GM18519 (cell line): ENCODE data around the gene APOBEC3G.

Source experiments
- ATAC-seq: cut with Tn5 transposase; IDR thresholded peaks from one replicate; pipeline ENCODE4 v1.9.1; 2021; ENCODE audit warnings: mild to moderate bottlenecking, moderate library complexity; ENCODE audit not compliant: unreplicated experiment, low FRiP score

The APOBEC3G gene

DNA sequence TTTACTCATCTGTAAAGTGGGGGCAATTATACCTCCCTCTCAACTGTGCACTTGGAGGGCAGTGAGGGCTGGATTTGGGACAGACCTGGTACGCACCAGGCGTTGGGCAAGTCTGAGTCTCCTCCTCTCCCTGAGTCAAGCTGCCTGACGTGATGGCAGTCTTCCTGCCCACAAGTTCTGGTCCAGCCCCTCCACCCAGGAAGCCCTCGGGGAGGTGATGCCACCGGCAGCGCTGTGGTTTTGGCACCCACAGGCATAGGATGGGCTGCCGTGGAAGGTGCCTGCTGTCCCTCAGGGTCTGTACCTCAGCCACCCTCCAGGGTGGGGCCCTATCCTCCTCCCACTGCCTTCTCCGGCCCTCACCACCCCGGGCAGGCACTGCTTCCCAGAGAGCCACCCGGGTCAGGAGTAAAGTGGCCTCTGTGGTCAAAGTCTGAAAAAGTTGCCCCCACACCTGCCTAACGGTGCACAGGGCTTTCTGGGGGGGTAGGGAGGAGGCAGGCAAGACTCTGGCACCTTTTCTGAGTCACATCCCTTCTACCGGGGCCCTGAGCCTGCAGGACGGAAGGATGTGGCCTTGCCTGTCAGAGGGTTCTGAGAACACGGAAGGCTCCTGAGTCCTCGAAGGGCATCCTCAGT lies 13.5 kb downstream of the APOBEC3G start:
- ATAC-seq = no peak

DNA sequence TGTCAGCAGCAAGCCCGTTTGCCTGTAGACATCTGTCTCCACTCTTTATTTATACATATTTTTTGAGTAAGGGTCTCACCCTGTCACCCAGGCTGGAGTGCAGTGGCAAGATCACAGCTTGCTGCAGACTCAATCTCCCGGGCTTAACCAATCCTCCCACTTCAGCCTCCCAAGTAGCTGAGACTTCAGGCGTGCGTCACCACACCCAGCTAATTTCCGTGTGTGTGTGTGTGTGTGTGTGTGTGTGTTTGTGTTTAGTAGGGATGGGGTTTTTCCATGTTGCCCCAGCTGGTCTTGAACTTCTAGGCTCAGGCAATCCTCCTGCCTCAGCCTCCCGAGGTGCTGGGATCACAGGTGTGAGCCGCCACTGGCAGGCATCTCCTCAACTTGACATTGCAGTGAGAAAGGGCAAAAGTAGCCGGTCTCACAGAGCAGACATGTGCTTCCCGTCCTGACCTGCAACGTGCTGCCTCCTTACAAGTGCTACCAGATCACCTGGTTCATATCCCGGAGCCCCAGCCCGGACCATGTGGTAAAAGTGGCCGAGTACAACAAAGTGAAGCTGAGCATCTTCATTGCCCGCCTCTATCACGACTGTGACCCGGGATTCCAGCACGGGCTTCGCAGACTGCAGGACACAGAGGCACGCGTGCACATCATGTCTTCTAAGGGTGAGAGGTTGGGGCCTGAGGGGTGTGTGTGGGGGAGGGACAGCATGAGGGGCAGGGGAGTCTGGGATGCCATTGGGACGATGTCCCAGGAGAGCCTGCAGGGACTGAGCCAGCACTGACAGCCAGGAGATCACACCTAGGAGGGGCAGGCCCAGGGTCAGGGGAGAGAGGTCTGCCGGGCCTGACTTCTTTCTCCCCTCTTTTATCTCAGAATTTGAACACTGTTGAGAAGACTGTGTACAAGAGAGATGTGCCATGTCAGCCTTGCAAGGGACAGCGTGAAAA lies 14.3 kb downstream of the APOBEC3G start:
- ATAC-seq = no peak

DNA sequence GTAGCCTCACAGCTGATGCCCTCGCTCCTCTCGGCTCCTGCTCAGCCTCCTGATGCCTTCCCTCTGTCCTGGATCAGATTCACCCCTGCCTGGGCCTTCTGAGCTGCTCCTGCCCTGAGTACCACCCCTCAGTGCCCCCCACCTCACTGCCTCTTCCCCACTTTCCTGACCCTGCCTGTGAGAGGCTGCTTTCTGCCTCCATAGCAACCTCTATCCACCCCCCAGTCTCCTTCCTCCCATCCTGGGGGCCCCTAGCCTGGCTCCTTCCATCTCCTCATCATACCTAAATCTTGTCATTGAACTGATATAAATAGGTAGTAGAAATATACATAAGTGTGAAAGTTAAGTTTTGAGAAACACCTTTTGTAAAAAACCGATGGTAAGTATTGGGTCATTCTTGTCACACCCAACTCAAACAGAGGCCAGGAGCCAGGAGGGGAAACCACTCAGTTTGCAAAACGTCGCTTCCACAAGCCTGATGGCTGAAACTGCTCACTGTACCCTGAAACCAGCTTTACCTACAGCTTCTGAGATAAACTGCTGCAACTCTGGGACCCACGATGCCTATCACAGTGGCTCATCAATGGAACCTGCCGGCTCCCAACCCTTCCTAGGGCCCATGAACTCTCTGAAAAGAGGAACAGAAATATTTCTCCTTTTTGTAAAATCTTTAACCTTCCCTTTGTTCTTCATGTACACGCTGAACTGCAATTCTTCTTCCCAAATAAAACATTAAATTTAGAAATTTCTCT lies 15.2 kb downstream of the APOBEC3G start:
- ATAC-seq = no peak

DNA sequence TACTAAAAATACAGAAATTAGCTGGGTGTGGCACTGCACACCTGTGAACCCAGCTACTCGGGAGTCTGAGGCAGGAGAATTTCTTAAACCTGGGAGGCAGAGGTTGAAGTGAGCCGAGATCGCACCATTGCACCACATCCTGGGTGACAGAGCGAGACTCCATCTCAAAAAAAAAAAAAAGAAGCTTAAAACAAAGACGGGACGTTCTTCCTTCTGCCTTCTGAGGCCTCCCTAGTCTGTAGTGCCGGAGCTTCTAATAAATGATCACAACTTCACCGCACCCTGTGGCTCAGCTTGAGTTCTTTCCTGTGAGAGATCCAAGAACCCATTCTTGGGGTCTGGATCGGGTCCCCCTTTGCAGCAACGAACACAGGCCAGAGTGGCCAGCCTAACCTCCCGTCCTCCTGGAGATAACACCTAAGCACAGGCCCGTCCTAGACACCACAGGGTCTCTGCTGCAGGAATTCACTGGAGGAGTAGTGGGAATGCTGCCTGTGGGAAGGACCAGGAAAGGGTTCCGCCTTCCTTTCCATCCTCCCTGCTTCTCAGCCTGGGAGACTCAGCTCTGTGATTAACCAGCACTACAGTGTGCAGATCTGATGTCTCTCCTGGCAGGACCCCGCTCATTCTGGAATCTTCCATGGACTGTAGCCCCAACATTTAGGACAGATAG lies 17.8 kb downstream of the APOBEC3G start:
- no peak for ATAC-seq

DNA sequence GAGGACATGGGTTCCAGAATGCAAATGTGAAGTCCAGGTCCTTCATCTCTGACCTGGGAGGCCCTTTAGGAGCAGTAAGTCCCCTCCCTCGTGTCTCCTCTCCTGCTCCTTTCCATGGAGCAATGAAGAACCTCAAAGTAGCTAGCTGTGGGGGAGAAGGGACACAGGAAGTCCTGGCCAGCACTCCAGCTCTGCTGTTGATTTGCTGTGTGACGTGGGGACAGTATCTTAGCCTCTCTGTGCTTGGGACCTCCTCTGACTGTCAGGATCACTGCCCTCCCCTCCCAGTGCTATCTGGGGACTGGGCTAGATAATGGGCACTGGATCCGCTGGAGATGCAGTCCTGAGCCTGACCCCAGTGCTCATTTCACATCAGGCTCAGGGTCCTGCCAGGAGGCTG lies 18.9 kb downstream of the APOBEC3G start:
- ATAC-seq = no peak

DNA sequence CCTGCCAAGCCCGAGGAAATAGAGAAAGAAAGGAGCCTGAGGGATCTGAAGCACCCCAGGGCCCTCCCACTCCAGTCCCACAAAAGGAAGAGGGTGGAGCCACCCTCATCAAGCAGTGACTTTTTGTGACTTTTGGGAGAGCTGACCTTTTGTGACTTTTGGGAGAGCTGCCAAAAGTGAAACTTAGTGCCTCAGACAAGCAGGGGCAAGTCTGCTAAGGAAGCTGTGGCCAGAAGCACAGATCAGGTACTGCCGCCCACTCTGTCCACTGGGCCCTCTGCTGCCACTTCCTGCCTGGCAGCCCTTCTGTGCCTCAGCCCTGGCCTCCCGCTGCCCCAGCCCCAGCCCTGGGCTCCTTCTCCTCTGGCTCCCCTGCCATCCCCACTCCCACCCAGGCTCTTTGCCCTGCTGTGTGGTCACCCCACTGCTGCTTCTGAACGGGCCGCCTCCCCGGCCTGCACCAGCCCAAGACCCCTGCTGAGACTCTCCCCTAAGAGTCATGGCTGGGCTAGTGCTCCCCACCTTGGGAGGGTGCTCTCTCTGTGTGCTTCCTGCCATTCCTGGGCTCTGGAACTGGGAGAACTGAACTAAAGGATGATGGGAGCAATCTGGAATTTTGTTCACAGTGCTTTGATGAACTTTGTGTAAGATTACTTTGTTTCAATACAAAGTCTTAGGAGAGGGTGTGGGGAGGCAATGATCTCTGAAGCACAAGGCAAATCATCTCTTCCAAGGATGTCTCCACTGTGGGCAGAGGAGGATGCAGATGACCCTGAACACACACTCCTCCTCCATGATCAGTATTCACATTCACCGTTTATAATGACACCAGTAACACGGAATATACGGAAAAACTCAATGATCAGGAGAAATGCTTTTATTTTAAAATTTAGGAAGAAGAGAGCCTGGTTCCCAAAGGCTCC lies 20.3 kb downstream of the APOBEC3G start, which contains the start of gene APOBEC3H:
APOBEC3H (plus strand) TSS at position 147 of the 923 bp plus-strand sequence. CDS start 3,035 bp downstream, outside the sequence.
- ATAC-seq = no peak

DNA sequence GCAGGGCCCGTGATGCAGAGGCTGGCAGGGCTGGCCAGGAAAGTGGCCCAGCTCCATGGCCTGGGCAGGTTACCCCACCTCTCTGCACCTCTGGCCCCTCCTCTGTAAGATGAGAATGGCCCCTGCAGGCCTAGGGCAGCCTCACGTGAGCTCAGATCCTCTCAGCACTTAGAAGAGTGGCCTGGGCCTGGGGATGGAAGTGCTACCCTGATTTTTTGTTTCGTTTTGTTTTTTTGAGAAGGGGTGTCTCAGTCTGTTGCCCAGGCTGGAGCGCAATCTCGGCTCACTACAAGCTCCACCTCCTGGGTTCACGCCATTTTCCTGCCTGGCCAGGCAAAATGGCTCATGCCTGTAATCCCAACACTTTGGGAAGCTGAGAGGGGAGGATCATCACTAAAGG lies 21.0 kb downstream of the APOBEC3G start:
- no peak for ATAC-seq

DNA sequence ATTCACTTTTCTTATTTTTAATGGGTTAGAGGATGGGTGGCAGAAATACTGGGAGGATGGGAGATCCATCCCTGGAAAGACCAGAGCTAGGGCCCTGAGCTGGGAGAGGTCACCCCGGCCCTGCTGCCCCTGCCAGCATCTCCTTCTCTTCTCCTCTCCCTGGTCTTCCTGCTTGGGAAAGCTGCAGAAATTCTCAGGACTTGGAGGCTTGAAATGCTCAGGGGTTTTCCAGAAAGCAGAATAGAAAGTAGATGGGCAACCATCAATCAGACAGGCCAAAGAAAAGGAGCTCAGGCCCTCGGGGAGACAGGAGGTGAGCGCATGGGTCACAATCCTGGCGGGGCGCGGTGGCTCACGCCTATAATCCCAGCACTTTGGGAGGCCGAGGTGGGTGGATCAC lies 21.5 kb downstream of the APOBEC3G start:
- no peak for ATAC-seq

DNA sequence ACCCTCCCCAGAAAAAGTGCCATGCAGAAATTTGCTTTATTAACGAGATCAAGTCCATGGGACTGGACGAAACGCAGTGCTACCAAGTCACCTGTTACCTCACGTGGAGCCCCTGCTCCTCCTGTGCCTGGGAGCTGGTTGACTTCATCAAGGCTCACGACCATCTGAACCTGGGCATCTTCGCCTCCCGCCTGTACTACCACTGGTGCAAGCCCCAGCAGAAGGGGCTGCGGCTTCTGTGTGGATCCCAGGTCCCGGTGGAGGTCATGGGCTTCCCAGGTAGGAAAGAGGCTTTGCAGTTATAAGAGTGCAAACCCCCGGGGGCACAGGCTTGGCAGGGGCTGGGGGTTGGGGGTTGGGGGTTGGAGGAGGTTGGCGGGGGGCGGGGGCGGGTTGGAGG lies 24.2 kb downstream of the APOBEC3G start:
- no peak for ATAC-seq

DNA sequence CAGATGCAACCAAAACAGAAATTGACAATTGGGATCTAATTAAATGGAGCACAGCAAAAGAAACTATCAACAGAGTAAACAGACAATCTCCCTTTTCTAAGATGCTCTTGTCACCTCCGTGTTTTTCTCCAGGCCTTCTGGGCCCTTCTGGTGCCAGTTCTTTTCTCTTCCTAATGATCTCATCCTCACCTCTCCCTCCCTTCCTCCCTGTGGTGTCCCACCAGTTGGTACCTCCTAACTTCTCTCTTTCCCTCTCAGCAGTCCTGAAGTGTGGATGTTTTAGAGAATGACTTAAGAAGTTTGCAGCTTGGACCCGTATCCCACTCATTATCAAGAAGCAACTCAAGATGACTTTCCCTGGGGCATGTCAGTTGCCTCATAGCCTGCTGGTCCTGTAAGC lies 26.4 kb downstream of the APOBEC3G start:
- no peak for ATAC-seq

DNA sequence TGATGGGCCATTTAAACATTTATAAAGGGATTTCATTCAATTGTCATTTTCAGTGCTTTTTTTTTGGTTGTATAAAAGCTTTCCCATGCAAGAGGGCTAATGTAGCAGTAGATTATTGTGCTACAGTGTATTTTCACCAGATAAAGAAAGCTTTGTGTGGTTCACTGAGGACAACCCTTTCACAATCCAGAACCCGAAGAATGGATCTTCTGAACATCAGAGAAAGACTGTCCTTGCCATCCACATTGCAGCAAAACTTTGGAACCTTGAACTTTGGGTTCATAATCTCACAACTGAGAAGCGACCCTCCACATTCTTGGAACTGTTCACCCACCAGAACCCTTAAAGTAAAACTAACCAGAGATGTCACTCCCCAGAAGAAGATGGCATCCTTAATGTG lies 29.3 kb downstream of the APOBEC3G start:
- no peak for ATAC-seq

DNA sequence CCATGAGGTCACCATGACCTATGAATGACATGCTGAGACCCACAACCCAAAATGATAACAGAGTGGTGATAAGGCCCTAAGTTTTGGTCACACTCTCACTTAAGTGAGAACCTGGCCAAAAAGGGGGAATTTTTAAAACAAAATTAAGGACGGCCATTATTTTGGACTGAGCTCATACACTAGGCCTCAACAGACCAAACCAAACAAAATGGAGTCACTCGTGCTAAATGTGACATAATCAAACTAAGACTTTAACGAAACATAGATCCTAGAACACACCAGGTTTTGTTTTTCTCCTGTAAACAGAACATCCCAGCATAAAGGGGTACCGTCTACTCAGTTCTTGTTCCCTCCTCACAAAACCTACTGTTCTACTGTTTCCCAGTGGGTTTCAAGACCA lies 31.4 kb downstream of the APOBEC3G start:
- no peak for ATAC-seq

DNA sequence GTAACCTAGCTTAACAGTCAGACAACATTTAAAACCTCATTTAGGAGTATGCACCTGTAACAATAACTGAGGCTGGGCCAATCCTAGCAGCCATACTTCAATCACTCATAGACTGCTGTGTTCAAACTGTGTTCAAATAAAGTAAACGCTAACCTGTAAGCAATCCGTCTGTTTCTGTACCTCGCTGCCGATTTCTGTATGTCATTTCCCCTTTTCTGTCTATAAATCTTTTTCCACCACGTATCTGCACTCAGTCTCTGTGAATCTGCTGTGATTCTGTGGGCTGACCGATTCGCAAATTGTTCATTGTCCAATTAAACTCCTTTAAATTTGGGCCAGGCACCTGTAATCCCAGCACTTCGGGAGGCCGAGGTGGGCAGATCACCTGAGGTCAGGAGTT lies 32.3 kb downstream of the APOBEC3G start:
- ATAC-seq = no peak

DNA sequence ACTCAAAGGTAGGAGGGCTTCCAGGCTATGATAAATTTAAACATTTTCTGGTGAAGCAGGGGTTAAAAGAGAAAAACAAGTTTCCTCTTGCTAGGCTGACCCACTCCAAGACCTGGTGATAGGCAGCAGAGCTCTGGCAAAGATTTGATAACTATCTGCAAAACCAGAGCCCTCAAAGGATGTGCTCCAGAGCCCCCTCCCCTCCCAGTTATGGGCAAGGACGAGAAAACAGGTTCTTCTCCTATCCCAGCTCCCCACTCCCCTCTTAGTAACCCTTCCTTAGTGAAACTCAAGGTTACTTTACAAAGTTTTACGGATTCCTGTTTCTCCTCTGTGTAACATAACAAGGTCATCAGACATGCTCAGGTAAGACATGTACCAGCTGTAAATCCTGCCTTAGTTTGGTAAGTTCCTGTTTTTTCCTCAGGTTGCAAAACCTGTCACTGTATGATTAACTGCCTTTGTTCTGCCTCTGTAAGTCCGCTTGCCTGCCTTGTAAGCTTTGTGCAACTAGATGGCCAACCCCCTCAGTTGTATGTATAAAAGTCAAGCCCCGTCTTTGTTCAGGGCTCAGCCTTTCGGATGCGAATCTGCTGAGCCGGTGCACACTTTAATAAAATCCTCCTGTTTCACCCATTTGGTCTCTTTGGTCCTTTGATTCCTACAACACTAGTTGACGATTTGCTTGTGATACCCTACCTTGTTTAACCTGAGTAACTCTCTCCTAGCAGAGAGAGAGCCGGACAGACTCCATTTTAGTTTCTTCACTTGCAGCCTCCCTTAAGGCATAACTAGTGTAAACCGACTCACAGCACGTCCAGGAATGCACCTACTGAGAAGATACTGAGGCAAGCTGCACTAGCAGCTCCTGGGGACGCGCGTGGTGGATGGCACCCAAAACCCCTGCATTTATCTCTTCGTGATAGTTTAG lies 33.8 kb downstream of the APOBEC3G start:
- ATAC-seq = no peak

DNA sequence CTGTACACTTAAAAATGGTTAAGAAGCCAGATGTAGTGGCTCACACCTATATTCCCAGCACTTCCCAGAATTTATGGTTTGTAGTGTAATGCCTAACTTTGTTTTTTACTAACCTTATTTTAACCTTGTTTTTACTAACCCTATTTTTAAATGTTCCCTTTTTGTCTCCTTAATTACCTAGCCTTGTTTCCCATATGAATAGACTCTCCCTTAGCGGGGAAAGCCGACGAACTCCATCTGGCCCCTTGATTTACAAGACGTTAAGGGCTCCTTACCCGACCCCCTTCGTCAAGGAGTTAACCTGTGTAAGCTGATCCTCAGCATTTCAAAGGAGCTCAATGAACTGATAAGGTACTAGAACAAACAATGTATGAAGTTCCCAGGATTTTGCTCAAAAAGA lies 37.0 kb downstream of the APOBEC3G start:
- ATAC-seq = no peak

DNA sequence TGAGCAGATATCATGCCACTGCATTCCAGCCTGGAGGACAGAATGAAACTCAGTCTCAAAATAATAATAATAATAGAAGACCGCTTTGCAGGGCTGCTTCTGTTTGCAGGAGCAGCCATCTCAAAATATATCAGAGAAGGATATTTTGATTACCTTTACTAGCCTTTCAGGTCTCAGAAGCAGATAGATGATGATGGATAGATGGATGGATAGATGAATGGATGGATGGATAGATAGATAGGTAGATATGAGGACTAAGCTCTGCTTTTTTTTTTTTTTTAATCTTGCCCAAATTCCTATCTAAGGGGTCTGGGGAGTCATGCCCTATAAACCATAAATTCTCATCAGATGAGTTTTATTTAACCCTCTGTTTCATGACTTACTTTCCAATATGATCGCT lies 38.5 kb downstream of the APOBEC3G start:
- no peak for ATAC-seq

DNA sequence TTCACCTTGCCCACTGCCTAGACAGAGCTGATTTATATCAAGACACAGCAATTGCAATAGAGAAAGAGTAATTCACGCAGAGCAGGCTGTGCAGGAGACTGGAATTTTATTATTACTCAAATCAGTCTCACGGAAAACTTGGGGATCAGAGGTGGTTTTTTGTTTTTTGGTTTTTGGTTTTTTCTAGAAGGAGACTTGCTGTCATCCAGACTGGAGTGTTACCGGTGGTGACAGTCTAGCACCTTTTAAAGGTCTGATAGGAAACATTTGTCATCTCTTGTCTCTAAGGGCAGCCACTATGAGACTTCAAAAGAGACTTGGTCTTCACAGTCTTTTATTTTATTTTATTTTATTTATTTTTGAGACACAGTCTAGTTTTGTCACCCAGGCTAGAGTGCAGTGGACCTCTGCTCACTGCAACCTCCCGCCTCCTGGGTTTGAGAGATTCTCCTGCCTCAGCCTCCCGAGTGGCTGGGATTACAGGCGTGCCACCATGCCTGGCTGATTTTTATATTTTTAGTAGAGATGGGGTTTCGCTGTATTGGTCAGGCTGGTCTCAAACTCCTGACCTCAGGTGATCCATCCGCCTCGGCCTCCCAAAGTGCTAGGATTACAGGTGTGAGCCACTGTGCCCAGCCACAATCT lies 39.0 kb downstream of the APOBEC3G start:
- ATAC-seq = no peak

DNA sequence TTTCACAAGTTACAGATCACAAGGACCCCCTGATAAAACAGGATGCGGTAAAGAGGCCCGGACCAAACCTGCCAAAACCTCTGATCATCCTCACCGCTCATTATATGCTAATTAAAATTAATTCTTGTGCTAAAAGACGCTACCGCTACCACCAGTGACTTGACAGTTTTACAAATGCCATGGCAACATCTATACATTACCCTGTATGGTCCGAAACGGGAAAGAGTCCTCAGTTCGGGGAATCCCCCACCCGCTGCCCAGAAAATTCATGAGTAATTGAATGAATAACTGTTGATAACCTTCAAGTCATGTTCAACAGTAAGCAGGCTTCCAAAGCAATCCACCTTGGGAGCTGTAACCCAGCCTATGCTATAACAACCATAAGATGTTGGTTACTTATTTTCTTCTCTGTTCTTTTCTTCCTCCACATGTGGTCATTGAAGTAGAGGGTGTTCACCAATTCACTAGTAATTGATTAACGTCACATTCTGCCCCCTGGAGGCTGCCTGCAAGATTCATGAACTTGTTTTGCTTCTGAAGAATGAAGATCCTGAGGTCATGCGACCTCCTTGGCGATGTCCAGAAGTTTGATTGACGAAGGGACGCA lies 40.6 kb downstream of the APOBEC3G start:
- ATAC-seq = no peak
